HepG2 (cell line): ENCODE results near the gene TLE1. TPM values are rescaled to one million over a fixed set of nuclear protein-coding genes. Genes with fewer than 3 reads are reported as not detected.
A peak's percentile ranks its signal among the peaks of the same experiment; 100 is the strongest.

Source experiments
- CC2D1A ChIP-seq: sonication (generic); formaldehyde crosslinking; IDR thresholded peaks from 2 replicates; pipeline ENCODE4 v1.8.1; 2023; ENCODE audit warnings: mild to moderate bottlenecking, missing genetic modification reagents
- FOXK2 ChIP-seq: fragments of 450-650 bp; IDR thresholded peaks from 2 replicates; pipeline ENCODE4 v1.6.1; 2016
- FOXO1 ChIP-seq: sonication (generic); formaldehyde crosslinking; IDR thresholded peaks from 2 replicates; pipeline ENCODE4 v1.4.0; 2020; ENCODE audit warnings: missing genetic modification reagents
- HDAC2 ChIP-seq: sonication (generic); formaldehyde crosslinking; IDR thresholded peaks from 2 replicates; pipeline ENCODE4 v1.4.0; 2020; ENCODE audit warnings: missing genetic modification reagents
- HES4 ChIP-seq: sonication (generic); formaldehyde crosslinking; IDR thresholded peaks from 2 replicates; pipeline ENCODE4 v1.9.0; 2021; ENCODE audit warnings: mild to moderate bottlenecking, missing genetic modification reagents, borderline replicate concordance
- HNRNPK ChIP-seq: fragments of 200-400 bp; formaldehyde crosslinking; IDR thresholded peaks from 2 replicates; pipeline ENCODE4 v1.6.1; 2018; ENCODE audit warnings: low read length, low read depth, moderate library complexity, mild to moderate bottlenecking; ENCODE audit not compliant: poor library complexity, severe bottlenecking
- KDM1A ChIP-seq: IDR thresholded peaks from 2 replicates; pipeline ENCODE4 v1.6.1; 2016; ENCODE audit warnings: missing compliant biosample characterization
- KDM2A ChIP-seq: sonication (generic); formaldehyde crosslinking; IDR thresholded peaks from 2 replicates; pipeline ENCODE4 v1.4.0; 2020; ENCODE audit warnings: low read depth, missing genetic modification reagents, borderline replicate concordance
- NRL ChIP-seq: sonication (generic); formaldehyde crosslinking; IDR thresholded peaks from 2 replicates; pipeline ENCODE4 v1.5.0; 2020; ENCODE audit warnings: missing genetic modification reagents, mild to moderate bottlenecking, moderate library complexity, borderline replicate concordance
- PHF5A ChIP-seq: IDR thresholded peaks from one replicate; pipeline ENCODE4 v1.6.1; 2018; ENCODE audit warnings: low read depth, missing genetic modification reagents; ENCODE audit not compliant: unreplicated experiment
- TP53 ChIP-seq: sonication (generic); formaldehyde crosslinking; conservative IDR thresholded peaks from 2 replicates; pipeline ENCODE4 v1.4.0; 2020; ENCODE audit warnings: missing genetic modification reagents
- YEATS4 ChIP-seq: sonication (generic); formaldehyde crosslinking; IDR thresholded peaks from 2 replicates; pipeline ENCODE4 v1.4.0; 2020; ENCODE audit warnings: missing genetic modification reagents, borderline replicate concordance
- ZFP41 ChIP-seq: sonication (generic); formaldehyde crosslinking; IDR thresholded peaks from 2 replicates; pipeline ENCODE4 v1.4.0; 2020; ENCODE audit warnings: mild to moderate bottlenecking, missing genetic modification reagents, borderline replicate concordance
- ZKSCAN8 ChIP-seq: IDR thresholded peaks from 2 replicates; pipeline ENCODE4 v1.6.1; 2016; ENCODE audit warnings: borderline replicate concordance, missing genetic modification reagents, missing compliant biosample characterization
- ZNF207 ChIP-seq: fragments of 450-650 bp; IDR thresholded peaks from 2 replicates; pipeline ENCODE4 v1.6.1; 2016; ENCODE audit warnings: antibody characterized with exemption, borderline replicate concordance
- ZNF296 ChIP-seq: sonication (generic); formaldehyde crosslinking; conservative IDR thresholded peaks from 2 replicates; pipeline ENCODE4 v1.5.0; 2020; ENCODE audit warnings: mild to moderate bottlenecking, missing genetic modification reagents
- ZNF329 ChIP-seq: sonication (generic); formaldehyde crosslinking; IDR thresholded peaks from 2 replicates; pipeline ENCODE4 v1.9.0; 2021; ENCODE audit warnings: low read depth, mild to moderate bottlenecking, missing genetic modification reagents
- ZNF501 ChIP-seq: sonication (generic); formaldehyde crosslinking; IDR thresholded peaks from 2 replicates; pipeline ENCODE4 v1.5.1; 2020; ENCODE audit warnings: mild to moderate bottlenecking, moderate library complexity, missing genetic modification reagents
- ZNF510 ChIP-seq: sonication (generic); formaldehyde crosslinking; IDR thresholded peaks from 2 replicates; pipeline ENCODE4 v1.4.0; 2020; ENCODE audit warnings: low read depth, mild to moderate bottlenecking, missing genetic modification reagents
- ZNF614 ChIP-seq: IDR thresholded peaks from 2 replicates; pipeline ENCODE4 v1.6.1; 2018; ENCODE audit warnings: missing biosample characterization, missing genetic modification reagents, inconsistent platforms, borderline replicate concordance
- ZNF660 ChIP-seq: sonication (generic); formaldehyde crosslinking; IDR thresholded peaks from 2 replicates; pipeline ENCODE4 v1.5.1; 2020; ENCODE audit warnings: mild to moderate bottlenecking, low read depth, missing genetic modification reagents, borderline replicate concordance
- ZNF703 ChIP-seq: sonication (generic); formaldehyde crosslinking; IDR thresholded peaks from 2 replicates; pipeline ENCODE4 v1.5.1; 2020; ENCODE audit warnings: missing genetic modification reagents, mild to moderate bottlenecking, moderate library complexity, borderline replicate concordance
- ZNF749 ChIP-seq: sonication (generic); formaldehyde crosslinking; IDR thresholded peaks from 2 replicates; pipeline ENCODE4 v1.8.0; 2022; ENCODE audit warnings: mild to moderate bottlenecking, missing genetic modification reagents, moderate library complexity, borderline replicate concordance
- ZNF772 ChIP-seq: sonication (generic); formaldehyde crosslinking; IDR thresholded peaks from 2 replicates; pipeline ENCODE4 v1.5.0; 2020; ENCODE audit warnings: mild to moderate bottlenecking, missing genetic modification reagents
- ZSCAN29 ChIP-seq: sonication (generic); formaldehyde crosslinking; conservative IDR thresholded peaks from 2 replicates; pipeline ENCODE4 v1.4.0; 2020; ENCODE audit warnings: mild to moderate bottlenecking, missing genetic modification reagents
- polyA plus RNA-seq, 8 experiments: library from polyadenylated mRNA; depleted of rRNA in 3 of 8; stranded (reverse) in 7 of 8; unstranded in 1 of 8; fragments of >200 nt; fragmentation: Illumina TruSeq in 4 of 8; extraction: Trizol in 4 of 8; gene quantifications; 2 replicates each; pipeline versions ENCODE4 v1.2.1 to v1.2.3, GENCODE V29; 2011 to 2016; ENCODE audit warnings: low read depth in 4 of 8, missing spikeins in 1 of 8, mixed read lengths in 1 of 8; ENCODE audit not compliant: insufficient read depth in 1 of 8
- total RNA-seq, 5 experiments: library from RNA; depleted of rRNA; stranded (reverse); fragments of >200 nt; fragmentation: Illumina TruSeq; extraction: Trizol; gene quantifications; 2 replicates each; pipeline ENCODE4 v1.2.3, GENCODE V29; 2016; ENCODE audit warnings: low read depth in 1 of 5
- TF ChIP-seq, protein P1 (sequence below): sonication (generic); formaldehyde crosslinking; IDR thresholded peaks from 2 replicates; pipeline ENCODE4 v1.4.0; 2020; ENCODE audit warnings: missing genetic modification reagents
- TF ChIP-seq, protein P2 (sequence below): sonication (generic); formaldehyde crosslinking; IDR thresholded peaks from 2 replicates; pipeline ENCODE4 v1.4.0; 2020; ENCODE audit warnings: mild to moderate bottlenecking, missing genetic modification reagents

The TLE1 gene
- total and polyA plus RNA-seq, 2 of the 13 experiments (the other 11 are each of a cell fraction or from before 2014, with no cell fraction given) = 35.9 to 109 TPM

DNA sequence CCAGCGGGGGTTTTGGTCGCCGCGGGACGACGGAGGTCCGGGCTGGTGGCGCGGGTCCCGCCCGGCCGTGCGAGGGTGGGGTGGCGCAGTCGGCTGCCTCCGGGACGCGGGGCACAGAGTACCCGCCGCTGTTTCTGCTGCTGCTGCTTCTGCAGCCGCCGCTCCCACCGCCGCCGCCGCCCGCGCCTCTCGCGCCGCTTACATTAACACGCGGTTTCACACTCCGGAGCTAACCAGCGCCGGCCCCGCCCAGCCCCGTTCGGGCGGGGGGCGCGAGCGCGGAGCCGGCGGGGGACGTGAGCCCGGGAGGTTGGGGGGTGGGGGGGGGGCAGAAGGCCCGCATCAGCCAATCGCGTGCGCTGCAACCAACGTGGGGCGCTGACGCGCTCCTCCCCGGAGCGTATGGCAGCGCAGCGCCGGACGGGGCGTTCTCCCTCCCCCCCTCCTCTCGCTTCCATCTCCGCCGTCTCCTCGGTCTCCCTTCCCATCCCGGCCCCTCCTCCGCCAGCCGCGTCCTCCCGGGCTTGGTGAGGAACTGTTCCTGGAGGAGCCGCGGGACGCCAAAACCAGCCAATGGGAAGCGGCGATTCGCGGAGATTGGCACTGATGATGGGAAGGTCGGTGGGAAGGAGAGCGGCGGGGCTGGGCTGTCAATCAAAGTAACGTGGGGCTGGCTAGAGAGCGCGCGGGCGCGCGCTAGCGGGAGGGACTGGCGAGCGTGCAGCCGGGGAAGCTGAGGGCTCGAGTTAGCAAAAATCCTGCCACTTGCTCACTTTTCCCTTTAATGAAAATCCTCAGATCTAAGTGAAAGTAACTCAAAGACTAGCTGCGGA, at the start of gene TLE1 (continued):
- no peak for TF ChIP-seq ZFP41 (CRISPR knock-in tag)
- TF ChIP-seq TP53 (CRISPR knock-in tag) = no peak
- TF ChIP-seq, protein P1, sequence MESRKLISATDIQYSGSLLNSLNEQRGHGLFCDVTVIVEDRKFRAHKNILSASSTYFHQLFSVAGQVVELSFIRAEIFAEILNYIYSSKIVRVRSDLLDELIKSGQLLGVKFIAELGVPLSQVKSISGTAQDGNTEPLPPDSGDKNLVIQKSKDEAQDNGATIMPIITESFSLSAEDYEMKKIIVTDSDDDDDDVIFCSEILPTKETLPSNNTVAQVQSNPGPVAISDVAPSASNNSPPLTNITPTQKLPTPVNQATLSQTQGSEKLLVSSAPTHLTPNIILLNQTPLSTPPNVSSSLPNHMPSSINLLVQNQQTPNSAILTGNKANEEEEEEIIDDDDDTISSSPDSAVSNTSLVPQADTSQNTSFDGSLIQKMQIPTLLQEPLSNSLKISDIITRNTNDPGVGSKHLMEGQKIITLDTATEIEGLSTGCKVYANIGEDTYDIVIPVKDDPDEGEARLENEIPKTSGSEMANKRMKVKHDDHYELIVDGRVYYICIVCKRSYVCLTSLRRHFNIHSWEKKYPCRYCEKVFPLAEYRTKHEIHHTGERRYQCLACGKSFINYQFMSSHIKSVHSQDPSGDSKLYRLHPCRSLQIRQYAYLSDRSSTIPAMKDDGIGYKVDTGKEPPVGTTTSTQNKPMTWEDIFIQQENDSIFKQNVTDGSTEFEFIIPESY (CRISPR knock-in tag) = no peak
- no peak for TF ChIP-seq ZNF614 (CRISPR knock-in tag)
- peak; percentile 38; the same call in 1 of the 2 replicates for TF ChIP-seq KDM2A (CRISPR knock-in tag)
- TF ChIP-seq NRL = no peak
- TF ChIP-seq ZNF207 = no peak
- TF ChIP-seq PHF5A (CRISPR knock-in tag) = no peak
- no peak for TF ChIP-seq ZNF296 (CRISPR knock-in tag)
- TF ChIP-seq ZNF660 (CRISPR knock-in tag) = no peak
- TF ChIP-seq ZSCAN29 (CRISPR knock-in tag) = 0 out of 2 replicates have a peak, but pooled peaks have one; percentile 54
- no peak for TF ChIP-seq ZNF501
- TF ChIP-seq HDAC2 (CRISPR knock-in tag) = peak; percentile 66
- no peak for TF ChIP-seq ZNF329 (CRISPR knock-in tag)
- TF ChIP-seq FOXK2 = no peak
- TF ChIP-seq KDM1A = no peak
- no peak for TF ChIP-seq ZNF703 (CRISPR knock-in tag)
- TF ChIP-seq, protein P2, sequence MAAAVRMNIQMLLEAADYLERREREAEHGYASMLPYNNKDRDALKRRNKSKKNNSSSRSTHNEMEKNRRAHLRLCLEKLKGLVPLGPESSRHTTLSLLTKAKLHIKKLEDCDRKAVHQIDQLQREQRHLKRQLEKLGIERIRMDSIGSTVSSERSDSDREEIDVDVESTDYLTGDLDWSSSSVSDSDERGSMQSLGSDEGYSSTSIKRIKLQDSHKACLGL (CRISPR knock-in tag) = peak; percentile 67; the same call in 1 of the 2 replicates
- TF ChIP-seq CC2D1A (CRISPR knock-in tag) = no peak
- TF ChIP-seq ZNF772 (CRISPR knock-in tag) = peak; percentile 21; the same call in 1 of the 2 replicates
- no peak; the same call in 1 of the 2 replicates for TF ChIP-seq ZNF749 (CRISPR knock-in tag)
- peak; percentile 72 for TF ChIP-seq FOXO1 (CRISPR knock-in tag)
- peak; percentile 74; the same call in 1 of the 2 replicates for TF ChIP-seq YEATS4 (CRISPR knock-in tag)
- 0 out of 2 replicates have a peak, but pooled peaks have one; percentile 19 for TF ChIP-seq ZKSCAN8 (CRISPR knock-in tag)
- TF ChIP-seq HNRNPK = peak; percentile 91
- no peak for TF ChIP-seq HES4
- TF ChIP-seq ZNF510 (CRISPR knock-in tag) = peak; percentile 44; the same call in 1 of the 2 replicates
